GM18505 (cell line): ENCODE measurements around the gene JPH2.

Experiments
- ATAC-seq: cut with Tn5 transposase; IDR thresholded peaks from one replicate; pipeline ENCODE4 v1.9.1; 2021; ENCODE audit not compliant: unreplicated experiment
- POLR2A ChIP-seq: IDR thresholded peaks from 4 replicates; pipeline ENCODE4 v1.6.1; 2011; ENCODE audit warnings: borderline replicate concordance; ENCODE audit not compliant: insufficient read depth, insufficient read length; ENCODE audit errors: extremely low read depth

JPH2 gene

DNA sequence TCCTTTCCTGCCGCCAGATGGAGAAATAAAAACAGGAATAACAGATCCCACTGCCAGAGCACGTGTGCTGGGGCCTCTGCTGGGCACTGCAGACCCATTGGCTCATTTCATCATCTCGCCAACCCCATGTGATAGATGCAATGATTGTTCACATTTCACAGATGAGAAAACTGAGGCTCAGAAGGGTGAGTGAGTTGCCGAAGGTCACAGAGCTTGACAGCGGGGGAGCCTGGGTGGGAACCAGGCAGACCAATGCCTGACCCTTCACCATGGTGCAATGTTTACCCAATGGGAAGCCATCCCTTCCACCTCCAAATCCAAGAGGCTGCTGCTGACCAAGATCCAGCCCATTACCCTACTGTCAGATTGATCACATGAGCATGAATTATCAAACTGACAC, 105.1 kb downstream of the JPH2 start:
- no peak for TF ChIP-seq POLR2A
- no peak for ATAC-seq

DNA sequence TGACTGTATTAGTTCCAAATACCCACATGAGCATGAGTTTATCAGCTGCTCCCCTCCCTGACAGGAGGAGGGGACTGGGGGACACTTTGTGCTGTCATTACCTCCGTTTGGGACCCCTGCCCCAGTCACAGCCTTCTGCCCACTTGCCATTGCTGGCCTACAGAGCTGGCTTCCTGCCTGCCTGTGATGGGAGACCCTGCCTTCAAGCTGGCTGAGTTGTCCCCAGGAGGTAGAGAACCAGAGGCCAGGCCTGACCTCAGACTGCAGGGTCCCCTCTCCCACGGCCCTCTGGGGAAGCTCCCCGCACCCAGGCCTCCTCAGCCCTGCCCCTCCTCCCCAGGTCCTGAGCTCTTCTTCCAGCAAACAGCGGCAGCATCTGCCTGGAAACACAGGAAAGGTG, 105.5 kb downstream of the JPH2 start:
- no peak for ATAC-seq
- TF ChIP-seq POLR2A = no peak

DNA sequence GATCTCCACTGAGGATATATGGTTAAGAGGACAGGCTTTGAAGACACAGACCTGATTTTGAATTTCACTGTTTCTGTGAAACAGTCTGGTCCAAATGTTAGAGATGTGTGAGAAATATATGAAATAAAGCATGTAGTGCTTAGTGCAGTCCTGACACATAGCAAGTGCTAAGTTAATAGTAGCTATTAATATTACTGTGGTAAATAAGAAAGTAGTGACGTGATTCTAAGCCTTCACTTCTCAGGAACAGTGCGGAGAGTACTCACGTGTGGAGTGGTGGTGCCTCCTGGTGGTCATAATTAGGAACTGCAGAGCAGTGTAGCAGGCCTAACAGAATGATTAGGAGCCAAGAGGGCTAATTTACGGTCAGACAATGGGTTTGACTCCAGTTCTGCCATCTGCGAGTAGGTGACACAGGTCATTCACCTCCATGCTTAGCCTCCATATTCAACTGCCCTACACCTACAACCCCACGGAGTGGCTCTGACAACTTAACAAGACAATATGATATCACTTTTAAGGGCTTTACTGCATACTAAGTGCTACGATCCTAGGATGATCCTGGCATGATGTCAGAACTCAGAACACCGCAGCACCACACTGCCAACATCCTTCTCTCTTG, 106.2 kb downstream of the JPH2 start:
- no peak for TF ChIP-seq POLR2A
- peak; percentile 76 for ATAC-seq

DNA sequence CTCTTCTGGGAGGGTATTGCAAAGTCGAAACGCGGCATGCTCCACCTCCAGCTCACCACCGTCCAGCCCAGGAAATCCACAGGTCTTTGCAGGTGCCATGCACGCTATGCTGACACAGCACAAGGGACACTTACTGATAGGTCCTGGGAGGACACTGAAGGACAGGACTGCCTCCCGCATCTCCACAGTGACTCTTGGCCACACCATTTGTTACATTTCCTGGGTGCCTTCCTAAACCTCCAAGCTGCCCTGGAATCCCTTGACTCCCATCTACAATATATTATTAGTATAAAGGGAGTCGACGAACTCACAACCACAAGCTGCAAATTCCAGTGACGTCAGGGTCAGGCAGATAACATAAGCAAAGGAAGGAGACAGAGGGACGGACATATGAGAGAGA, 106.9 kb downstream of the JPH2 start:
- no peak for ATAC-seq

DNA sequence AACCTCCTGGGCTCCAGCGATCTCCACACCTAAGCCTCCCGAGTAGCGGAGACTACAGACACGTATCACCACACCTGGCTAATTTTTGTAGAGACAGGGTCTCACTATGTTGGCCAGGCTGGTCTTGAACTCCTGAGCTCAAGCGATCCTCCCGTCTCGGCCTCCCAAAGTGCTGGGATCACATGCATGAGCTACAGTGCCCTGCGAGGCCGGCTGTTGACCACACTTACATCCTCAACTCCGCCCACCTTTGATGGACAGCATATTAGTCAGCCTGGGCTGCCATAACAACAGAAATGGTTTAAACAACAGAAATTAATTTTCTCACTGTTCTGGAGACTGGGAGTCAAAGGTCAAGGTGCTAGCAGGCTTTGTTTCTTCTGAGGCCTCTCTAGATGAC, 107.7 kb downstream of the JPH2 start:
- ATAC-seq = no peak
- no peak for TF ChIP-seq POLR2A

More for the DNA sequence above, 106.9 kb downstream of the JPH2 start:
- no peak for TF ChIP-seq POLR2A

DNA sequence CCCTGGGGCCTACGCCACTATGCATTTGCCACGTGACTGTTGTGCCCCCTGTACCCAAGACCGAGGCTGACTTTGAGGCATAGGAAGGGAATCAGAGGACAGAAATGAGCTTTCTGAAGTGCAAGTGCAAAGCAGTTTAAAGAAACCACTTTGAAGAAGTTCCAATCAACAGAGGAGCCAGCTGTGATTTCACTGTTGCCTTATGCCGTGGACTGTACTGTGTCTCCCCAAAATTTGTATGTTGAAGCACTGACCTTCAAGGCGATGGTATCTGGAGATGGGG, 111.1 kb downstream of the JPH2 start:
- ATAC-seq = no peak
- no peak for TF ChIP-seq POLR2A

DNA sequence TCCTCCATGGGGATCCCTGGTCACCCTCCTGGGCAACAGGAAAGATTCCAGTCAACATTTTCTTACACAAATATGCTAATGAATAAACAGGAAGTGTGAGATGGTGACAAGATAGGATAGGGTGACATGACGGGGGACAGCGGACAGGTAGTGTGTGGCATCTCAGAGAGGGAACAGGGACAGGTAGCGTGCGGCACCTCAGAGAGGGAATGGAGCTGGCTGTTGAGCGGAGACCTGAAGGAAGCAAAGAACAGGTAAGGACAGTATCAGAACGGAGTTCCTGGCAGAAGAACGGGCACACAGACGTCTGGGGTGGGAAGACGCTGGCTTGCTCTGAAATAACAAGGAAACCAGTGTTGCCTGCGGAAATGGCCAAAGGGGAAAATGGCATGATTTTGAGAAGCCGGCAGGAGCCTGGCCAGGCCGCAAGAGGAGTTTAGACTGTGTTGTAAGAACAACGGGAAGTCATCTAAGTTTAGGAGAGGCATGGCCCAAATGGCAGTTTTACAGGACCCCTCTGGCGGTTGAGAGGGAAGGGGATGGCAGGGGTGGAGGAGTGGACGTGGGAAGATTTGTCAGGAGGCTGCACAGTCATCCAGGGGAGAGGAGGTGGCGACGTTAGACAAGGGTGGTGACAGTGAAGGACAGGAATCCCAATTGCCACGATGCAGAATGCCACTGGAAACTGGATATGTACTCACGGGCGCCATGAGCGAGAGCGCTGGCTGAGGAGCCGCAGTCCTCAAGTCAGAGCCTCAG, 111.6 kb downstream of the JPH2 start:
- no peak for ATAC-seq
- no peak for TF ChIP-seq POLR2A

DNA sequence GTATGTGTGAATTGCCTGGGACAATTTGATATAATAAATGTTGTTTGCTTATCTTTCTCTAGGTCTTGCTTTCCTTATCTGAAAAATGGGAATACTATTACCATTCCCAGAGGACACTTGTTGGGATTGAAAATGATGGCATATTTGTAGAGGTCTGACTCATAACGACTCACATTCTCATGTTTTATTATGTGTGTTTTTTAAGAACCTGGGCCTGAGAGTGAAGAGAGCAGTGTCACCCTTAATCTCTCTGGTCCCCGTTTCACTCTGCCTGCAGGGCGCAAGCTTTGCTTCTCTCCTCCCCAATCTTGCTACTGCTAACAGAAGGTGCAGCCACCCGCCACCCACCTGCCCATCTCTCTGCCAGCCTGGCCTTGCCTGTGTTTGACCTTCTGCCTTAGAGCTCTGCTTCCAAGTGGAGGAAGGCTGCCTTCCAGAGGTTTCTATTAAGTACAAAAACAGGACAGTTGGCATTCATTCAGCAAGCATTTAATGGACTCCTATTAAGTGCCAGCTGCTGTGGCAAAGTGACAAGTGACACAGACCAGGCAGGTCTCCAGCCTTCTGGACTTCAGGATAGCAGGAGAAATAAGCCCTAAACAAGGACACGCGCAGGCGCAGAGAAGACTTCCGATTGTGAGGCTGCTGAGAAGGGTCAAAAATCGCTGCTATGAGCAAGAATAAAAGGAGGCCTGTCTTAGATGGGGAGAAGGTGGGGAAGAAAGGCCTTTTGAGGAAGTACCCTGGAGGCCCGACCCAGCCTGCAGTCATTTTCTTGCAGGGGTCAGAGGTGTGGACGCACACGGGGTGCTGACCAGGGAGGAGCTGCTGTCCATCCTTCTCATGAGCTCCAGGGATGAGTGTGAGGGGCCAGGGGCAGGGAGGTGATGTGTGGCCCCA, 112.5 kb downstream of the JPH2 start:
- no peak for ATAC-seq
- TF ChIP-seq POLR2A = no peak

DNA sequence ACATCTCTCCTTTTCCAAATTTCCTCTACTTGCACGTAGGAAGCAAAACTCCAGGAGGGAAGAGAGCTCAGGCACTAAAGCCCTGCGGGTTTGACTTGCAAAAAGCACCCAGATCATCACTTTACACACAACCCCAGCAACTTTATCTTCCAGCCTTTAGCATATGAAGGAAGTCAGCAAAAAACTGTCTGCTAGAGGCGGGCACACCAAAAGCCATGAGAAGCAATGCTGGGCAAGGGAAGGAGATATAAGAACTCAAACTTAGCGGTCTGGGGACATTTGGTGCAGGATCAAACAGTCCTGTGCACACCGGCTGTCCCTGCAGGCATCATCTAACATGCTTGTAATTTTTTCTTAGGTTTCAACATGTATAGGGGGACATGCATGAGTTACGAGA, 113.3 kb downstream of the JPH2 start:
- no peak for TF ChIP-seq POLR2A
- ATAC-seq = no peak

DNA sequence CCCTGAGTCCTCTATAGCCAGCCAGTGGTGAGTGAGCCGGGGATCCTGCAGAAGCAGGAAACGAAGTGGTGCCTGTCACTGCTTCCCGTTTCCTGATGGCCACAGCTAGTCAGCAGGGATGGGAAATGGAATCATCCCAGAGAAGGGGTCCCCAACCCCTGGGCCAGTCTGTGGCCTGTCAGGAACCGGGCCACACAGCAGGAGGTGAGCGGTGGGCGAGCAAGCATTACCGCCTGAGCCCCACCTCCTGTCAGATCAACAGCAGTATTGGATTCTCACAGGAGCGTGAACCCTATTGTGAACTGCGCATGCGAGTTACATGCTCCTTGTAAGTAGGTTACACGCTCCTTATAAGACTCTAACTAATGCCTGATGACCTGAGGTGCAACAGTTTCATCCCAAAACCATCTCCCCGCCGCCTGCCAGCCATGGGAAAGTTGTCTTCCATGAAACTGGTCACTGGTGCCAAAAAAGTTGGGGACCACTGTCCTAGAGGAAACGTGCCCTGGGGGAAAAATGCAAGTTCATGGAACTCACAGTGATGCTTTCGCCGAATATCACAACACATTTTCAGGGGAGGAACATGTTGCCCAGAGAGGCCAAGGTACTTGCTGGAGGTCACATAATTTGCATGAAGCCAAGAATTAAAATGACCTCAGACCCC, 113.8 kb downstream of the JPH2 start:
- ATAC-seq = no peak

DNA sequence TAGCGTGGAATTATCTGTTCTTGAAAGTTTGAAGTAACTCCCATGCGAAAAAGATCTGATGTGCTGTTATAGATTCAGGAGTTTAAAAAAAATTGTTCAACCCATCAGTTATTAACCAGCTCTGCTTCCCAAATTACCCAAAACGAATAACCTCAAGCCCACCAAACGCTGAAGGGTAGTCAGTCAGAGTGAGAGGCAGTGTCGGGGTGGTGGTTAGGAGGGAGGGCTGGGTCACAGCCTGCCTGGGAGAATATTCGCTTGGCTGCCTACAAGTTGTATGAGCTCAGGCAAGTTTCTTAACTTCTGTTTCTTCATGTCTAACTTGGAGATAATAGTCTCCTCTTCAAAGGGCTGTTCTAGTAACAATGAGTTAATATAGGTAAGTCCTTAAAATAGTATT, 114.6 kb downstream of the JPH2 start:
- ATAC-seq = no peak
- no peak for TF ChIP-seq POLR2A

More for the DNA sequence above, 113.8 kb downstream of the JPH2 start:
- TF ChIP-seq POLR2A = no peak

DNA sequence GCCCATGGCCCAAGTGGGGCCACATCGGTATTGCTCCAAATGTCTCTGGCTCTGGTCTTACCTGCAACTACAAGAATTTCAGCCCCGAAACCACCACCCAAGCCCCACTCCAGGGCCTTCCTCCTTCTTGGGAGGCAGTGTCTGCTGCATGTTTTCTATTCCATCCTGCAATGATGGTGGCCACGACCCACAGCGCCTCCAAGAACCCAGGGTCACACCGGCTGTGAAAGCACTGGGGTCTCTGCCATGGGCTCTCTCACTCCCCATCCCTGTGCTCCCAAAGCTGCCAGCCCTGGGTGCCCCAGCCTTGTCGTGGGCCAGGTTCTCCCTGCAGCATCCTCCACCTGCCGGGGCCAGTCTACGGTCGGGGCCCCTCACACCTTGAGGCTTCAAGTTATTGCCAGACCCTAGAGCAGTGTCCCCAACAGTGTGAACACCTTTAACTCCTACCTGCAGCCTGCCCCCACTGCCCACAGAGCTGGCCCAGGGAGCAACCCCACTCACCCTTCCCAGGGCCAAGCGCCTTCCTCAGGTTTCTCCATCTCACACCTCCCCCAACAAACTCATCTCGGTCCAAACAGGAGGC, 115.4 kb downstream of the JPH2 start:
- no peak for TF ChIP-seq POLR2A

DNA sequence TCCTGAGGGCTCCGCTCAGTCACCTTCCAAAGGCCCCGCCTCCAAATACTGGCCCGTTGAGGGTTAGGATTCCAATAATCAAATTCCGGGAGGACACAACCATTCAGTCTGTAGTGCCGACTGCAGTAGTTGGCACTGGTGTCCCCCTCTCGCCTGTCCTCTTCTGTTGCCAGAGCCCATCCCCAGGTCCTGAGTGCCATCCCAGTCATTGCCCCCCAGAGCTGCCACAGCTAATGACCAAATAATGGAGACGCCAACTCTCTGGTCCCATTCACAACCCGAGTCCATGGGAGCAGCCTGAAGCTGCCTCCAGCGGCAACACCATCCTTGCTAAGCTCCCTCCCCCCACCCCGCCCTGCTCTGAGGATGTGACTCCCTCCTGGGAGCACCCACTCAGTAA, 115.9 kb downstream of the JPH2 start:
- ATAC-seq = no peak
- TF ChIP-seq POLR2A = no peak

More for the DNA sequence above, 115.4 kb downstream of the JPH2 start:
- no peak for ATAC-seq

DNA sequence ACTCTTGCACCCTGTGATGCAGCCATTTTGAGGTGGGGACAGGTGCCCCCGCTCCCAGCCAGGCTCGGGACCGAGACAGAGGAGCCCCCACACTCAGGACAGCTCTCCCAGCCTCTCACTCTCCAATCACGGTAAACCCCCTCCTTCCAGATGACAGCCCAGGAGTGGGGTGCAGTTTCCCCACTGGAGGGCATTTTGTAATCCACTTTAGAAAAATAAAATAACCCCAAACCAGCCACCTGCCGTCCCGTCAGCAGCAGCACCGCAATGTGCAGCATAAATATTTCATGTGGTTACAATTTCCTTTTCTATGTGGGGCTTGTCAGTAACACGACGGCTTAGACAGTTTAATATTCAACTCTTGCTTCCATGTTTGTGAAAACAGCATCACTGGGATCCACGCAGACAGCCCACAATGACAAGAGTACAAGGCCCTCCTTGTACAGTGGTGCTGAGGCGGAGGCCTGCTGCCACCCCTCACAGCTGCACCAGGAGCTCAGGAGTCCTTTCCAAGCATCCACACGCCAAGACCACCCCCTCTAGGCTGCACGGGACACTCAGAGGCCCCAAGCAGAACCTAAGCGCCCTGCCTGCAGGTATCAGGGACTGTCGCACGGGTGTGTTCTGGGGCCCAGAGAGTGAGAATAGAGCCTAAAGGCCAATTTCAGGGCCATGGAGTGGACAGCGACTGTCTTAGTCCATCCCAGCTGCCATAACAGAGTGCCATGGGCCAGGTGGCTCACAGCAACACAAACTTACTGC, 116.7 kb downstream of the JPH2 start:
- no peak for TF ChIP-seq POLR2A
- no peak for ATAC-seq
